ENCODE results near the gene CLIC4. TPM values are rescaled to one million over a fixed set of nuclear protein-coding genes. Genes with fewer than 3 reads are reported as not detected.

The CLIC4 gene
- total RNA-seq, 2 donors from 2014 or later: 740 to 777 TPM

DNA sequence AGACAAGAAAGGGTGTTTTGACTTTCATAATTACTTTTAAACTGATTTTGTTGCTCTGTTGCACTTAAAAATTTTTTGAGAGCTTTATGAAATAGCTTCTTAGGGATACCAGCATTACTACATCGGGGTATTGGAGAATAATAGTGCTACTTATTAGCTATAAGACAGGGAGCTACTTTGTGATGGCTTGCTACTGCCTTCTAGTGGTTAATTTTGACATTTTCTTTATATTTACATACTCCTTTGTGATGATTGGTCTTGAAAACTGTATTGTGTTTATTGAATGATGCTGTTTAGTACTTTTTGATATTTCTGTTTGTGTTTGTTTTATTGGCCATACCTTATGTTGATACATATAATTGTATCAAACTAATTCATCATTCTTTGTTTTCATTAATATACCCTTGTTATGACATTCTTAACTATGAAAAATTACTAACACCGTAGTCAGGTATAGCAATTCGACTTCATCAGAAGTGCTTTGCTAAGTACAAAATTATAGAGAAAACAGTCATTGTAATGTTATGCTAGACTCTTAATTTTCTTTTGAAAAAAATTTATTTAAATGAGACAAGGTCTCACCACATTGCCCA lies 85.5 kb downstream of the CLIC4 start:
- no peaks in the 10 kb centered on the region for H3K36me3 ChIP-seq
- H3K27ac ChIP-seq: no peak overlapping the region

DNA sequence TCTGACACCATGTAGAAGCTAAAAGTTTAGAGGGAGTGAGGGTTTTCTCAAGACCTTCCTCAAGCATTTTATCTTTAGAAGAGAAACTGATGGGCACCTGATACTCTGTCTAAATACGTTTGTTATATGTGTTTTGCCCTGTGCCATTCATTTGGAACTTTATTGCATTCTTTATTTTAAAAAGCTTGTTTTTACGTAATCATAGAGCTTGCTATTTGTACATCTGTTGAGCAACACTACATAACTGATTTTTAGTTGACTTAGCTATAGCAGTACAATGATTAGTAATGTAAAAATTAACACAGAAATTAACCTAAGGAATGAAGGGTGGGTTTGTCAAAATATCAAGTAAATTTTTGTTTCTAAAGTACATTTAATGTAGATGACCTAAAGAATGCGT lies 96.3 kb downstream of the CLIC4 start:
- Histone ChIP-seq H3K9me3 (no peaks in the 10 kb centered on the region), H3K27ac (no peak overlapping the region), H3K4me3 (no peak overlapping the region), H3K4me1 (ENCODE audit: control insufficient read depth in 1 of 2, low read depth in 2 of 2) (peaks cover 4% of the 10 kb centered on the region in 2 donors), H3K27me3 (replicated peaks; ENCODE audit: insufficient read depth) (no peaks in the 10 kb centered on the region), H3K36me3 (peaks cover 24% of the 10 kb centered on the region)
- ATAC-seq (ENCODE audit: insufficient number of reproducible peaks, low FRiP score, low read depth): no peak
- TF ChIP-seq, protein P1, sequence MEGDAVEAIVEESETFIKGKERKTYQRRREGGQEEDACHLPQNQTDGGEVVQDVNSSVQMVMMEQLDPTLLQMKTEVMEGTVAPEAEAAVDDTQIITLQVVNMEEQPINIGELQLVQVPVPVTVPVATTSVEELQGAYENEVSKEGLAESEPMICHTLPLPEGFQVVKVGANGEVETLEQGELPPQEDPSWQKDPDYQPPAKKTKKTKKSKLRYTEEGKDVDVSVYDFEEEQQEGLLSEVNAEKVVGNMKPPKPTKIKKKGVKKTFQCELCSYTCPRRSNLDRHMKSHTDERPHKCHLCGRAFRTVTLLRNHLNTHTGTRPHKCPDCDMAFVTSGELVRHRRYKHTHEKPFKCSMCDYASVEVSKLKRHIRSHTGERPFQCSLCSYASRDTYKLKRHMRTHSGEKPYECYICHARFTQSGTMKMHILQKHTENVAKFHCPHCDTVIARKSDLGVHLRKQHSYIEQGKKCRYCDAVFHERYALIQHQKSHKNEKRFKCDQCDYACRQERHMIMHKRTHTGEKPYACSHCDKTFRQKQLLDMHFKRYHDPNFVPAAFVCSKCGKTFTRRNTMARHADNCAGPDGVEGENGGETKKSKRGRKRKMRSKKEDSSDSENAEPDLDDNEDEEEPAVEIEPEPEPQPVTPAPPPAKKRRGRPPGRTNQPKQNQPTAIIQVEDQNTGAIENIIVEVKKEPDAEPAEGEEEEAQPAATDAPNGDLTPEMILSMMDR (IDR thresholded peaks at IDR 0.05): no peak
- no peak for DNase-seq (ENCODE audit: low spot score)

More for the DNA sequence above, 85.5 kb downstream of the CLIC4 start:
- Histone ChIP-seq H3K9me3 (no peaks in the 10 kb centered on the region), H3K4me1 (ENCODE audit: control insufficient read depth in 1 of 2, low read depth in 2 of 2) (peaks cover 48 to 64% of the 10 kb centered on the region in 2 donors), H3K27me3 (replicated peaks; ENCODE audit: insufficient read depth) (no peaks in the 10 kb centered on the region), H3K4me3 (no peak overlapping the region)
- TF ChIP-seq, protein P1 (IDR thresholded peaks at IDR 0.05): peak; percentile 73
- DNase-seq (ENCODE audit: low spot score): no peak
- ATAC-seq (ENCODE audit: insufficient number of reproducible peaks, low FRiP score, low read depth): no peak

DNA sequence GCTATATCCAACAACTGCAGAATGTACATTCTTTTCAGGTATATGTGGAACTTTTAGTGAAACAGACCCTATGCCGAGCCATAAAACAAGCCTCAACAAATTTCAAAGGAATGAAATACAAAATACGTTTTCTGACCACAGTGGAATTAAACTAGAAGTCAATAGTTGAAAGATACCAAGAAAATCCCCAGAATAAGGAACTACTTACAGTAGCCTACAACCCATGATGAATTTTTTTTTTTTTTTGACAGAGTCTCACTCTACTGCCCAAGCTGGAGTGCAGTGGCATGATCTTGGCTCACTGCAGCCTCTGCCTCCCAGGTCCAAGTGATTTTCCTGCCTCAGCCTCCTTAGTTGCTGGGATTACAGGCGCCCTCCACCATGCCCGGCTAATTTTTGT lies 101.4 kb downstream of the CLIC4 start:
- H3K4me3 ChIP-seq: no peak overlapping the region
- DNase-seq (ENCODE audit: low spot score) (no peak), ATAC-seq (ENCODE audit: insufficient number of reproducible peaks, low FRiP score, low read depth) (no peak)
- H3K27me3 ChIP-seq (replicated peaks; ENCODE audit: insufficient read depth): no peaks in the 10 kb centered on the region
- no peaks in the 10 kb centered on the region for H3K9me3 ChIP-seq
- peaks cover 0 to 3% of the 10 kb centered on the region in 2 donors for H3K4me1 ChIP-seq (ENCODE audit: control insufficient read depth in 1 of 2, low read depth in 2 of 2)
- no peak overlapping the region for H3K27ac ChIP-seq
- H3K36me3 ChIP-seq: peaks cover 9% of the 10 kb centered on the region
- TF ChIP-seq, protein P1 (IDR thresholded peaks at IDR 0.05): no peak

DNA sequence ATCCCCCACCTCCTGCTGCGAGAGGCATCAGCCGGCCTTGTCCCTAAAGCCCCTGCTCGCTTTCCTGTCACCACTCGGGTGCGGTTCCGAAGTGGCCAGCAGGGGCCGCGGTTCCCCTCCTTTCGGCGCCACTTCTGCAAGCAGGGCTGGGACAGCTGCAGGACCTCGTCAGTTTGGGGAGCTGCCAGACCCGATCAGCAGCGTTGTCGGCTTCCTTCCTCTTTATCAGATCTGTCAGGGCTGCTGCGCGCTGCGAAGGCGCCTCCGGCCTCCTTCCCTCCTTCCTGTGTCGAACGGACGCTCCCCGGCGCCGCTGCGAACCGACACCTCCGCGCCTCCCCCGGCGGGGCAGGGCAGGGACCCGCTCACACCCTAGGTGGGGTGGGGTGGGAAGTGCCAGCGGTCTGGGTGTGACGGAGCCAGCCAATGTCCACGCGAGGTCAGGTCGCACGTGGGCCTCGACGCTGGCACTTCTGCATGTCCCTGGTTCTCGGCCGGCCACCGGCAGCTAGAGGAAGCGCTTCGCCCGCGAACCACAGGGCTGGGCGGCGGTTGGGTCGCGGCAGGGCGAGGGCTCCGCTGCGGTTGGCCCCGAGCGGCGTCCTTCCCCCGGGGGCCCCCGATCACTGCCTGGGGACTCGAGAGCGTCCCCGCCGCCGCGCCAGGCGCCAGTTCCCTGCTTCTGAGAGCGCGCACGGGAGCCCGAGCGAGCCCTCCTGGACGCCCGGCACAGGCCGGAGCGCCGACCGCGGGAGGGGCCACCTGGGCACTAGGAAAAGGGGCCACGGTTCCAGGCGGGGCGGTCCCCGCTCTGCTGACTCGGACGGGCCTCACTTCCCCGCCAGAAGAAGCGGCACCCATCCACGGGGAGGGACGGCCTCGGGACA lies 103.0 kb downstream of the CLIC4 start:
- Histone ChIP-seq H3K36me3 (peaks cover 4% of the 10 kb centered on the region), H3K9me3 (no peaks in the 10 kb centered on the region), H3K27me3 (replicated peaks; ENCODE audit: insufficient read depth) (no peaks in the 10 kb centered on the region), H3K4me1 (ENCODE audit: control insufficient read depth in 1 of 2, low read depth in 2 of 2) (peaks cover 0 to 3% of the 10 kb centered on the region in 2 donors), H3K27ac (peak overlapping the region in 1 of 2 donors; percentile 34), H3K4me3 (peak overlapping the region; percentile 80)
- peak; percentile 73 for ATAC-seq (ENCODE audit: insufficient number of reproducible peaks, low FRiP score, low read depth)
- DNase-seq (ENCODE audit: low spot score): peak; percentile 66
- TF ChIP-seq, protein P1 (IDR thresholded peaks at IDR 0.05): peak; percentile 94

DNA sequence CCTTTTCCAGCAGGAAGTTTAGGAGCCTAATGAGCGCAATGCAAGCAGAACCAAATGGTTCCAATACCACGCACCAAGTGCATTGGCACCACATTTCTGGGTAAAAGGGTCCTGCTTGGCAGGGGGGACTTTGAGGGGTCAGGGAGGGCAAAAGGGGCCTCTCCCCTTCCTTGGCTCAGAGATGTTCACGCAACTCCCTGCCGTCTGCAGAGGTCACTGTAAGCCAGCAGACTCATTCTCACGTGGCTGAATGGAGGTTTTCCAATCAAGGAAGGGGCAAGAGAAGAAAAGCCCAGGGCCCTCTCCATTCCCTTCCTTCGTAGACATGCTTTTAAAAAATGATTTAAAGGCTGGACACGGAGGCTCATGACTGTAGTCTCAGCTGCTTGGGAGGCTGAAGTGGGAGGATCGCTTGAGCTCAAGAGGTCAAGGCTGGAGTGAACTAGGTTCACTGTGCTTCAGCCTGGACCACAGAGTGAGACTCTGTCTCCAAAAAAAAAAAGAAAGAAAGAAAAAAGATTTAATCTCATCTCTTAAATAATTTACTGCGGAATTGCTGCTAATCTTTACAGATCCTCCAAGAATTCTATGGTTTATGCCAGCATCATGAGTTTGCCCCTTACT lies 104.5 kb downstream of the CLIC4 start:
- no peak overlapping the region for H3K27ac ChIP-seq
- no peak overlapping the region for H3K4me3 ChIP-seq
- H3K4me1 ChIP-seq (ENCODE audit: control insufficient read depth in 1 of 2, low read depth in 2 of 2): peaks cover 0 to 3% of the 10 kb centered on the region in 2 donors
- no peaks in the 10 kb centered on the region for H3K27me3 ChIP-seq (replicated peaks; ENCODE audit: insufficient read depth)
- ATAC-seq (ENCODE audit: insufficient number of reproducible peaks, low FRiP score, low read depth) (no peak), DNase-seq (ENCODE audit: low spot score) (no peak)
- H3K36me3 ChIP-seq: no peaks in the 10 kb centered on the region
- no peaks in the 10 kb centered on the region for H3K9me3 ChIP-seq
- TF ChIP-seq, protein P1 (IDR thresholded peaks at IDR 0.05): no peak

All from thoracic aorta (tissue), 2 donors.